OCI-LY1 (cell line): Measurements from ENCODE around the gene DOCK1.

Source experiments
- CTCF ChIP-seq: fragments of 200-600 bp; sonication (generic), shearing (Covaris generic); IDR thresholded peaks from 2 replicates; pipeline ENCODE4 v1.5.1; 2017; ENCODE audit warnings: mild to moderate bottlenecking, antibody characterized with exemption, low read length, moderate library complexity, mixed read lengths
- EZH2 ChIP-seq: fragments of 200-600 bp; sonication (generic), shearing (Covaris generic); IDR thresholded peaks from 2 replicates; pipeline ENCODE4 v1.8.0; 2017; ENCODE audit warnings: borderline replicate concordance, mixed run types, mild to moderate bottlenecking, antibody characterized with exemption, low read length, moderate library complexity, mixed read lengths

GRCh38 chr10:127442220-127442525 is 536.9 kb downstream of the DOCK1 start:
- TF ChIP-seq EZH2 (no peak), CTCF (no peak)
